ENCODE data around the gene SLCO2A1.

GRCh38 chr3:134059035-134059601 is 29.4 kb upstream of the SLCO2A1 start:
- no peak for TF ChIP-seq ZNF274 (IDR thresholded peaks at IDR 0.05; ENCODE audit: low read depth, low read length)
- no peak for TF ChIP-seq SUZ12 (IDR thresholded peaks at IDR 0.05; ENCODE audit: extremely low read depth, insufficient read depth, insufficient read length)
- no peak for TF ChIP-seq YY1 (IDR thresholded peaks at IDR 0.05; ENCODE audit: insufficient read depth, insufficient read length)

Data from NT2/D1 (cell line).